ENCODE data around the gene SLC51B.

DNA sequence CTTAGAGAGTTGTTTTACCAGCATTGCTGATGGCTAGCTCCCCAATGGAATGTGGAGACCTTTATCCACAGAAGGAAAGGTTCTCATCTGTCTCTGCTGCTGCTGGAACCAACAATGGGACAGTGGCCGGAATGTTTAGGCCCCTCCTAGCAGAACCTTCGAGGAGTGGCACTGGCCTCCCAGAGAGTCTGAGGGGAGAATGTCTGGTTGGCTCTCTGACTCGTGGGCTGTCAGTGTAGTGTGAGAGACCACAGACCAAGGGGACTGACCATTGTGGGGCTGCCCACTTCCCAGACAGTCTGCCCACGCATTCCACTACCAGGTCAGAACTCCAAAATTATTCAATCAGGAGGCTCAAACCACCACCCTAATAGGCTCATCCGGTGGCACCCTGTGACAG, 17.5 kb downstream of the SLC51B start:
- no peak for TF ChIP-seq POLR2A (IDR thresholded peaks at IDR 0.05)
- TF ChIP-seq, protein P1, sequence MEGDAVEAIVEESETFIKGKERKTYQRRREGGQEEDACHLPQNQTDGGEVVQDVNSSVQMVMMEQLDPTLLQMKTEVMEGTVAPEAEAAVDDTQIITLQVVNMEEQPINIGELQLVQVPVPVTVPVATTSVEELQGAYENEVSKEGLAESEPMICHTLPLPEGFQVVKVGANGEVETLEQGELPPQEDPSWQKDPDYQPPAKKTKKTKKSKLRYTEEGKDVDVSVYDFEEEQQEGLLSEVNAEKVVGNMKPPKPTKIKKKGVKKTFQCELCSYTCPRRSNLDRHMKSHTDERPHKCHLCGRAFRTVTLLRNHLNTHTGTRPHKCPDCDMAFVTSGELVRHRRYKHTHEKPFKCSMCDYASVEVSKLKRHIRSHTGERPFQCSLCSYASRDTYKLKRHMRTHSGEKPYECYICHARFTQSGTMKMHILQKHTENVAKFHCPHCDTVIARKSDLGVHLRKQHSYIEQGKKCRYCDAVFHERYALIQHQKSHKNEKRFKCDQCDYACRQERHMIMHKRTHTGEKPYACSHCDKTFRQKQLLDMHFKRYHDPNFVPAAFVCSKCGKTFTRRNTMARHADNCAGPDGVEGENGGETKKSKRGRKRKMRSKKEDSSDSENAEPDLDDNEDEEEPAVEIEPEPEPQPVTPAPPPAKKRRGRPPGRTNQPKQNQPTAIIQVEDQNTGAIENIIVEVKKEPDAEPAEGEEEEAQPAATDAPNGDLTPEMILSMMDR (IDR thresholded peaks at IDR 0.05), result no peak

All from right lobe of liver (tissue), 4 donors.